Activated T-cell treated with anti-CD3 and anti-CD28 coated beads, Interleukin-2, amount 50 U/mL, for 24 hours (primary cell): ENCODE results near the gene FNDC1.

ENCODE experiments used
- DNase-seq: peaks from one replicate; pipeline ENCODE4 v3.0.0-alpha.2; 2020
- H3K27ac Mint-ChIP-seq: 2 replicates; pipeline ENCODE4 v1.8.0; 2020; ENCODE audit warnings: mild to moderate bottlenecking, mixed read lengths
- H3K27me3 Mint-ChIP-seq: 2 replicates; pipeline ENCODE4 v1.8.0; 2020; ENCODE audit warnings: mixed read lengths
- H3K36me3 Mint-ChIP-seq: 2 replicates; pipeline ENCODE4 v1.8.0; 2020; ENCODE audit warnings: low read depth, mixed read lengths
- H3K4me1 Mint-ChIP-seq: 2 replicates; pipeline ENCODE4 v1.8.0; 2020; ENCODE audit warnings: low read depth, mixed read lengths
- H3K4me3 Mint-ChIP-seq: 2 replicates; pipeline ENCODE4 v1.8.0; 2020; ENCODE audit warnings: mild to moderate bottlenecking, moderate library complexity, mixed read lengths
- H3K9me3 Mint-ChIP-seq: 2 replicates; pipeline ENCODE4 v1.8.0; 2020; ENCODE audit warnings: mixed read lengths

The FNDC1 gene

GRCh38 chr6:159172091-159172491 is 2.9 kb downstream of the FNDC1 start:
- Mint-ChIP-seq H3K4me1 (peaks cover 19% of the 10 kb centered on the region), H3K4me3 (no peak overlapping the region), H3K27ac (no peak overlapping the region), H3K36me3 (no peaks in the 10 kb centered on the region), H3K9me3 (no peaks in the 10 kb centered on the region), H3K27me3 (peaks cover 67% of the 10 kb centered on the region)
- DNase-seq = no peak

- Mint-ChIP-seq H3K36me3 (no peaks in the 10 kb centered on the region), H3K9me3 (no peaks in the 10 kb centered on the region), H3K4me1 (peaks cover 11% of the 10 kb centered on the region), H3K4me3 (no peak overlapping the region), H3K27me3 (peaks cover 49% of the 10 kb centered on the region), H3K27ac (no peak overlapping the region)
- peak; percentile 79 for DNase-seq
Measured at GRCh38 chr6:159174263-159174969, 5.2 kb downstream of the FNDC1 start.

GRCh38 chr6:159176913-159177312 is 7.7 kb downstream of the FNDC1 start:
- H3K4me3 Mint-ChIP-seq = no peak overlapping the region
- no peaks in the 10 kb centered on the region for H3K36me3 Mint-ChIP-seq
- DNase-seq = no peak
- H3K4me1 Mint-ChIP-seq = peaks cover 13% of the 10 kb centered on the region
- H3K27ac Mint-ChIP-seq = no peak overlapping the region
- H3K27me3 Mint-ChIP-seq = peaks cover 25% of the 10 kb centered on the region
- no peaks in the 10 kb centered on the region for H3K9me3 Mint-ChIP-seq

GRCh38 chr6:159178847-159179246 is 9.6 kb downstream of the FNDC1 start:
- Mint-ChIP-seq H3K4me1 (peaks cover 18% of the 10 kb centered on the region), H3K4me3 (no peak overlapping the region)
- no peak for DNase-seq

GRCh38 chr6:159180001-159180400 is 10.8 kb downstream of the FNDC1 start:
- Mint-ChIP-seq H3K9me3 (no peaks in the 10 kb centered on the region), H3K4me1 (peaks cover 14% of the 10 kb centered on the region), H3K36me3 (no peaks in the 10 kb centered on the region), H3K27me3 (peaks cover 5% of the 10 kb centered on the region), H3K4me3 (no peak overlapping the region), H3K27ac (no peak overlapping the region)
- no peak for DNase-seq

More at GRCh38 chr6:159178847-159179246, 9.6 kb downstream of the FNDC1 start:
- Mint-ChIP-seq H3K36me3 (no peaks in the 10 kb centered on the region), H3K27me3 (peaks cover 10% of the 10 kb centered on the region), H3K9me3 (no peaks in the 10 kb centered on the region), H3K27ac (no peak overlapping the region)

- Mint-ChIP-seq H3K27me3 (no peaks in the 10 kb centered on the region), H3K36me3 (no peaks in the 10 kb centered on the region), H3K4me3 (no peak overlapping the region), H3K9me3 (no peaks in the 10 kb centered on the region), H3K4me1 (peaks cover 14% of the 10 kb centered on the region), H3K27ac (no peak overlapping the region)
- DNase-seq = no peak
Measured at GRCh38 chr6:159181914-159182313, 12.7 kb downstream of the FNDC1 start.

GRCh38 chr6:159184559-159184958 is 15.4 kb downstream of the FNDC1 start:
- no peak overlapping the region for H3K27ac Mint-ChIP-seq
- H3K36me3 Mint-ChIP-seq = no peaks in the 10 kb centered on the region
- peaks cover 5% of the 10 kb centered on the region for H3K27me3 Mint-ChIP-seq
- peaks cover 14% of the 10 kb centered on the region for H3K4me1 Mint-ChIP-seq
- DNase-seq = no peak
- no peak overlapping the region for H3K4me3 Mint-ChIP-seq
- H3K9me3 Mint-ChIP-seq = no peaks in the 10 kb centered on the region

- no peak for DNase-seq
- no peak overlapping the region for H3K4me3 Mint-ChIP-seq
- H3K27ac Mint-ChIP-seq = no peak overlapping the region
- H3K4me1 Mint-ChIP-seq = no peaks in the 10 kb centered on the region
- H3K9me3 Mint-ChIP-seq = no peaks in the 10 kb centered on the region
- H3K36me3 Mint-ChIP-seq = no peaks in the 10 kb centered on the region
- H3K27me3 Mint-ChIP-seq = peaks cover 14% of the 10 kb centered on the region
Measured at GRCh38 chr6:159190460-159190859, 21.3 kb downstream of the FNDC1 start.

GRCh38 chr6:159193923-159194322 is 24.7 kb downstream of the FNDC1 start:
- no peak overlapping the region for H3K4me3 Mint-ChIP-seq
- no peak for DNase-seq
- H3K4me1 Mint-ChIP-seq = no peaks in the 10 kb centered on the region
- H3K27me3 Mint-ChIP-seq = peaks cover 21% of the 10 kb centered on the region
- no peaks in the 10 kb centered on the region for H3K9me3 Mint-ChIP-seq
- no peak overlapping the region for H3K27ac Mint-ChIP-seq
- H3K36me3 Mint-ChIP-seq = no peaks in the 10 kb centered on the region

- no peaks in the 10 kb centered on the region for H3K9me3 Mint-ChIP-seq
- no peak overlapping the region for H3K4me3 Mint-ChIP-seq
- no peak for DNase-seq
- H3K27ac Mint-ChIP-seq = no peak overlapping the region
- no peaks in the 10 kb centered on the region for H3K36me3 Mint-ChIP-seq
- H3K27me3 Mint-ChIP-seq = peaks cover 18% of the 10 kb centered on the region
- no peaks in the 10 kb centered on the region for H3K4me1 Mint-ChIP-seq
Measured at GRCh38 chr6:159194421-159194820, 25.2 kb downstream of the FNDC1 start.

- Mint-ChIP-seq H3K27ac (no peak overlapping the region), H3K4me3 (no peak overlapping the region), H3K4me1 (no peaks in the 10 kb centered on the region), H3K36me3 (no peaks in the 10 kb centered on the region), H3K27me3 (peaks cover 25% of the 10 kb centered on the region), H3K9me3 (no peaks in the 10 kb centered on the region)
- DNase-seq = no peak
Measured at GRCh38 chr6:159196430-159196975, 27.3 kb downstream of the FNDC1 start.

GRCh38 chr6:159197251-159197650 is 28.1 kb downstream of the FNDC1 start:
- Mint-ChIP-seq H3K27ac (no peak overlapping the region), H3K4me3 (no peak overlapping the region), H3K36me3 (no peaks in the 10 kb centered on the region), H3K27me3 (peaks cover 25% of the 10 kb centered on the region), H3K4me1 (no peaks in the 10 kb centered on the region), H3K9me3 (no peaks in the 10 kb centered on the region)
- DNase-seq = no peak

GRCh38 chr6:159201336-159201735 is 32.1 kb downstream of the FNDC1 start:
- H3K36me3 Mint-ChIP-seq = no peaks in the 10 kb centered on the region
- no peaks in the 10 kb centered on the region for H3K4me1 Mint-ChIP-seq
- H3K4me3 Mint-ChIP-seq = no peak overlapping the region
- no peak for DNase-seq
- no peak overlapping the region for H3K27ac Mint-ChIP-seq
- H3K9me3 Mint-ChIP-seq = no peaks in the 10 kb centered on the region
- peaks cover 14% of the 10 kb centered on the region for H3K27me3 Mint-ChIP-seq

- no peaks in the 10 kb centered on the region for H3K36me3 Mint-ChIP-seq
- H3K27ac Mint-ChIP-seq = no peak overlapping the region
- no peaks in the 10 kb centered on the region for H3K4me1 Mint-ChIP-seq
- H3K9me3 Mint-ChIP-seq = no peaks in the 10 kb centered on the region
- peaks cover 10% of the 10 kb centered on the region for H3K27me3 Mint-ChIP-seq
- DNase-seq = no peak
- H3K4me3 Mint-ChIP-seq = no peak overlapping the region
Measured at GRCh38 chr6:159203304-159204005, 34.3 kb downstream of the FNDC1 start.

GRCh38 chr6:159204605-159205004 is 35.4 kb downstream of the FNDC1 start:
- Mint-ChIP-seq H3K27ac (no peak overlapping the region), H3K36me3 (no peaks in the 10 kb centered on the region), H3K4me3 (no peak overlapping the region), H3K9me3 (no peaks in the 10 kb centered on the region), H3K27me3 (peaks cover 8% of the 10 kb centered on the region), H3K4me1 (no peaks in the 10 kb centered on the region)
- no peak for DNase-seq
